Right atrium auricular region (tissue), 2 donors: ENCODE data around the gene PTPN12. TPM values are rescaled to one million over a fixed set of nuclear protein-coding genes. Genes with fewer than 3 reads are reported as not detected.

Experiments
- DNase-seq: peaks from one replicate; pipeline ENCODE4 v3.0.0-alpha.2; 2019; ENCODE audit warnings: low spot score
- H3K27ac ChIP-seq, 2 donors: fragments of 200-600 bp; sonication (generic); 1 replicate in 1 of 2; 2 replicates in 1 of 2; pipeline ENCODE4 v1.5.1; 2016 to 2019
- H3K27me3 ChIP-seq, 2 donors: fragments of 200-600 bp; sonication (generic); one replicate each; pipeline versions ENCODE4 v1.5.1 to v1.6.0; 2017 to 2019
- H3K36me3 ChIP-seq: fragments of 200-600 bp; sonication (generic); one replicate; pipeline ENCODE4 v1.5.1; 2016
- H3K4me1 ChIP-seq, 2 donors: fragments of 200-600 bp; sonication (generic); one replicate each; pipeline versions ENCODE4 v1.5.1 to v1.6.0; 2017 to 2019
- H3K4me3 ChIP-seq, 2 donors: fragments of 200-600 bp; sonication (generic); 1 replicate in 1 of 2; 2 replicates in 1 of 2; pipeline ENCODE4 v1.5.1; 2017 to 2019; ENCODE audit warnings: mild to moderate bottlenecking in 1 of 2, moderate library complexity in 1 of 2
- H3K9me3 ChIP-seq, 2 donors: fragments of 200-600 bp; sonication (generic); one replicate each; pipeline ENCODE4 v1.5.1; 2019
- total RNA-seq, 2 donors: library from RNA; depleted of rRNA; stranded (reverse); fragments of >200 nt; gene quantifications; one replicate each; pipeline ENCODE4 v1.1.0, GENCODE V29; 2016
- TF ChIP-seq, protein P1 (sequence below), 2 donors: fragments of 200-600 bp; sonication (generic); IDR thresholded peaks; one replicate each; pipeline ENCODE4 v1.5.1; 2019; ENCODE audit warnings: antibody characterized with exemption in 2 of 2

Gene PTPN12
- total RNA-seq, 2 donors from 2014 or later: 38.8 to 54.2 TPM

GRCh38 chr7:77550586-77550985, 13.5 kb downstream of the PTPN12 start:
- H3K4me1 ChIP-seq: peaks cover 0 to 49% of the 10 kb centered on the region in 2 donors
- no peaks in the 10 kb centered on the region for H3K36me3 ChIP-seq
- no peak overlapping the region for H3K27ac ChIP-seq
- H3K27me3 ChIP-seq: no peaks in the 10 kb centered on the region
- TF ChIP-seq, protein P1, sequence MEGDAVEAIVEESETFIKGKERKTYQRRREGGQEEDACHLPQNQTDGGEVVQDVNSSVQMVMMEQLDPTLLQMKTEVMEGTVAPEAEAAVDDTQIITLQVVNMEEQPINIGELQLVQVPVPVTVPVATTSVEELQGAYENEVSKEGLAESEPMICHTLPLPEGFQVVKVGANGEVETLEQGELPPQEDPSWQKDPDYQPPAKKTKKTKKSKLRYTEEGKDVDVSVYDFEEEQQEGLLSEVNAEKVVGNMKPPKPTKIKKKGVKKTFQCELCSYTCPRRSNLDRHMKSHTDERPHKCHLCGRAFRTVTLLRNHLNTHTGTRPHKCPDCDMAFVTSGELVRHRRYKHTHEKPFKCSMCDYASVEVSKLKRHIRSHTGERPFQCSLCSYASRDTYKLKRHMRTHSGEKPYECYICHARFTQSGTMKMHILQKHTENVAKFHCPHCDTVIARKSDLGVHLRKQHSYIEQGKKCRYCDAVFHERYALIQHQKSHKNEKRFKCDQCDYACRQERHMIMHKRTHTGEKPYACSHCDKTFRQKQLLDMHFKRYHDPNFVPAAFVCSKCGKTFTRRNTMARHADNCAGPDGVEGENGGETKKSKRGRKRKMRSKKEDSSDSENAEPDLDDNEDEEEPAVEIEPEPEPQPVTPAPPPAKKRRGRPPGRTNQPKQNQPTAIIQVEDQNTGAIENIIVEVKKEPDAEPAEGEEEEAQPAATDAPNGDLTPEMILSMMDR (IDR thresholded peaks at IDR 0.05): no peak
- no peak overlapping the region for H3K4me3 ChIP-seq
- peaks cover 0 to 5% of the 10 kb centered on the region in 2 donors for H3K9me3 ChIP-seq
- DNase-seq: no peak

DNA sequence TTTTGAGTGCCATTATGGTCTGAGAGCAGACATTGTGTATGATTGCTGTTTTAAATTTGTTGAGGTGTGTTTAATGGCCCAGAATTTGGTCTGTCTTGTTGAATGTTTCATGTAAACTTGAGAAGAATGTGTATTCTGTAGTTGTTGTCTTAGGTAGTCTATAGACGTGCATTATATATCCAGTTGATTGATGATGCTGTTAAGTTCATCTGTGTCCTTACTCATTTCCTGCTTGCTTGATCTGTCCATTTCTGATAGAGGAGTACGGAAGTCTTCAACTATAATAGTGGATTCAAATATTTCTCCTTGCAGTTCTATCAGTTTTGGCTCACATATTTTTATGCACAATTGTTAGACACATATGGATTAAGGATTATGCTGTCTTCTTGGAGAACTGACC, 16.0 kb downstream of the PTPN12 start:
- Histone ChIP-seq H3K4me1 (peaks cover 0 to 30% of the 10 kb centered on the region in 2 donors), H3K4me3 (no peak overlapping the region)
- TF ChIP-seq, protein P1 (IDR thresholded peaks at IDR 0.05): no peak

GRCh38 chr7:77558284-77558967, 21.3 kb downstream of the PTPN12 start:
- Histone ChIP-seq H3K36me3 (no peaks in the 10 kb centered on the region), H3K9me3 (peaks cover 0 to under 1% of the 10 kb centered on the region in 2 donors), H3K27me3 (no peaks in the 10 kb centered on the region), H3K4me1 (peaks cover 0 to 24% of the 10 kb centered on the region in 2 donors), H3K4me3 (no peak overlapping the region), H3K27ac (no peak overlapping the region)
- DNase-seq: no peak
- TF ChIP-seq, protein P1 (IDR thresholded peaks at IDR 0.05): no peak

More for the DNA sequence above, 16.0 kb downstream of the PTPN12 start:
- Histone ChIP-seq H3K9me3 (peaks cover 0 to 5% of the 10 kb centered on the region in 2 donors), H3K27ac (no peak overlapping the region), H3K36me3 (no peaks in the 10 kb centered on the region), H3K27me3 (no peaks in the 10 kb centered on the region)
- DNase-seq: no peak

DNA sequence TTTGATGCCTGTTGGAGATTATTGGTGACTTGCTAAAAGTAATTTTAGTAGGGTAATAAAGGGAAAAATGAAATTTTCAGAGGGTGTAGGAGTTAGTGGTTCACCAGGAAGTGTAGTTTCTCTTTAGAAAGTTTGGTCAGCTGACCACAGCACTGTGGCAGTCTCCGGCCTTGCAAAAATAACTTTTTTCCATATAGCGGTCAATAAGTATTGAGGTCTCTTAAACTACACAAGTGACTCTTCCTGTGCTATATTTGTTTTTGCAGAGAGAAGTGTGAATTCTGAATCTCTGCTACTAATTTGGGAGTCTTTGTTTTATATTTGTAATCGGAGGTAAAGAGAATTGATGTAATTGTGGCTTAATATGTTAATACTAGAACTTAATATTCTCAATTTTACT, 24.3 kb downstream of the PTPN12 start:
- H3K4me3 ChIP-seq: no peak overlapping the region
- no peaks in the 10 kb centered on the region for H3K9me3 ChIP-seq
- no peak overlapping the region for H3K27ac ChIP-seq
- no peak for DNase-seq
- no peaks in the 10 kb centered on the region for H3K36me3 ChIP-seq
- peaks cover 0 to 43% of the 10 kb centered on the region in 2 donors for H3K4me1 ChIP-seq
- no peaks in the 10 kb centered on the region for H3K27me3 ChIP-seq
- TF ChIP-seq, protein P1 (IDR thresholded peaks at IDR 0.05): no peak

DNA sequence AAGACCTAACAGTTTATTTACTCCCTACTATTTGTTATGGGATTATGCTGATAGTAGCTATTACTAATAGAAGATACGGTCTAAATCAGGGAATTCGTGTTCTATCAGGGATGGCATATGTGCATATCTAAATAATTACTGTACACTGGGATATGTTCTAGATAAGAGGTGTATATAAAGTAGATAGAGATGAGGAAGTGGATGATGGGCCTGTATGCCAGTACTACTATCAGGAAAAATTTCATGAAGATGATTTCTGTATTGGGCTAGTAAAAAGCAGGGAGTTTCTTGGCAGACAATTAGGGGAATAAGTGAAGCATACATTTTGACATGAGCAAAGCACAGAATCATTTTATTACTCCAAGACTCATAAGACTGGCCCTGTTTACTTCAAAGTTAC, 26.2 kb downstream of the PTPN12 start:
- H3K4me3 ChIP-seq: no peak overlapping the region
- H3K36me3 ChIP-seq: no peaks in the 10 kb centered on the region
- no peak for DNase-seq
- H3K9me3 ChIP-seq: no peaks in the 10 kb centered on the region
- H3K27ac ChIP-seq: no peak overlapping the region
- TF ChIP-seq, protein P1 (IDR thresholded peaks at IDR 0.05): no peak
- no peaks in the 10 kb centered on the region for H3K27me3 ChIP-seq
- H3K4me1 ChIP-seq: peaks cover 0 to 51% of the 10 kb centered on the region in 2 donors

DNA sequence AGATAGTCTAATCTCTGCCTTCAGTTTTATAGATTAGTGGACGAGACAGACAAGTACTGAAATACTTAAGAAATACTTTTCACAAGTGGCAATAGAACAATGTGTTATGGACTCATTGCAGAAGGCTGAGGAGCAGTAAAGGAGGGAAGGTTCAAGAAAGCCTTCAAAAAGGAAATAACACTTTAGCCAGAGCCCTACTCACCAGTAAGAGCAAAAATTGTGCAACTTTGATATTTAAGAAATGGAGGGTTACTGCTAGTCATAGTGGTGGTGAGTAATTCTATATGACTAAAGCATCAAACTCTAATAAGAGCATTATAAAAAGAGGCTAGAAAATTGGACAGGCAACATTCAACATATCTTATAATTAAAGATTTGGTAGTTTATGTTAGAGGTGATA, 28.8 kb downstream of the PTPN12 start:
- H3K27me3 ChIP-seq: no peaks in the 10 kb centered on the region
- no peak overlapping the region for H3K27ac ChIP-seq
- peaks cover 0 to 38% of the 10 kb centered on the region in 2 donors for H3K4me1 ChIP-seq

More for the DNA sequence above, 28.8 kb downstream of the PTPN12 start:
- no peak for DNase-seq
- Histone ChIP-seq H3K36me3 (no peaks in the 10 kb centered on the region), H3K4me3 (no peak overlapping the region), H3K9me3 (no peaks in the 10 kb centered on the region)
- TF ChIP-seq, protein P1 (IDR thresholded peaks at IDR 0.05): no peak
